ENCODE results near the gene VRTN.

VRTN gene

DNA sequence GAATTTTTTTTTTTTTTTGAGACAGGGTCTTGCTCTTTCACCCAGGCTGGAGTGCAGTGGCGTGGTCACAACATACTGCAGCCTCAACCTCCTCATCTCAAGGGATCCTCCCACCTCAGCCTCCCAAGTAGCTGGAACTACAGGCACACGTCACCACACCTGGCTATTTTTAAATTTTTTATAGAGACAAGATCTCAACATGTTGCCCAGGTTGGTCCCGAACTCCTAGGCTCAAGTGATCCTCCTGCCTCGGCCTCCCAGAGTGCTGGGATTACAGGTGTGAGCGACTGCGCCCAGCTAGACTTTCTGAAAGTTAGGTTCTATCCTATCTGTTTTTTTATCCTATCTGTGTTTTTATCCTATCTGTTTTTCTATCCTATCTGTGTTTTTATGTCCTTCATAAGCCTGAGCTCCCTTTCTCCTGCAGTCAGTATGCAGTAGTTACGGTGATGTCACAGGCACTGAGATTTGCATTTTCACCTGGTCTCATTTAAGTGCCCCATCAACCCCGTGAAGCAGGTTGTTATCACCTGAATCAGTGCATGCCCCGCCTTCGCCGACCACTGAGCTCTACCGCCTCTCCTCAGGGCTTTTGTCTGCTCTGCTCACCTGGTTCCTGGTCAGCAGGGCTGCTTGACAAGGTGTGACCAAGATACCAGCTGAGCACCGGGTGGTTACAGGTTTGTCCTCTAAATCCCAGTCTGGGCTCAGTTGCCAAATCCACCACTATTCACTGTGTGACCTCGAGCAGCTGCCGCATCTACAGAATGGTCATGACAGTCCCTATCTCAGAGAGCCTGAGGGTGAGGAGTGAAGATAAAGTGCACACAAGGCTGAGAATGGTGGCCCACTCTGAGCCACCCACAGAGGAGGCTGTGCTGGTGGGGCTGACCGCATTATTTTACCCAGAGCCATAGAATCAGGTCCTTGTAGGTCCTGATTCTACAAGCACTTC, 44.6 kb downstream of the VRTN start:
- no peak for DNase-seq (ENCODE audit: low read depth in 3 of 3, low spot score in 1 of 3)

DNA sequence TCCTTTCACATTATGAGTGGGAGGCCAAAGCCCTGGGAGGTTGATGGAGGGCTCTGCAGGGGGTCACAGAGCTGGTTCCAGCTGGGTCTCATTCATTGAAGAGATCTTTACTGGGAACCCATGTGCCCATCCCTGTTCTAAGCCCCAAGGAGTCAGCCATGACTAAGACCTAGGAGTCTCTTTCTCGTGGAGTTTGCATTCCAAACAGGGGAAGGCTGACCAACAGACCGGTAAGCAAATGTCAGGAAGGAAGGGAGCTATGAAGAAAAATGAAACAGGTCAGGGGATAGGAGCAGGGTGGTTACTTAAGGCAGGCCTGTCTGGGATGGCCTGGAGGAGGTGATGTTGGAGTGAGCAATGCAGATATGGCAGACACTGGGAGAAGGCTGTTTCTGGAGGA, 46.3 kb downstream of the VRTN start:
- DNase-seq (ENCODE audit: low read depth in 3 of 3, low spot score in 1 of 3): no peak

DNA sequence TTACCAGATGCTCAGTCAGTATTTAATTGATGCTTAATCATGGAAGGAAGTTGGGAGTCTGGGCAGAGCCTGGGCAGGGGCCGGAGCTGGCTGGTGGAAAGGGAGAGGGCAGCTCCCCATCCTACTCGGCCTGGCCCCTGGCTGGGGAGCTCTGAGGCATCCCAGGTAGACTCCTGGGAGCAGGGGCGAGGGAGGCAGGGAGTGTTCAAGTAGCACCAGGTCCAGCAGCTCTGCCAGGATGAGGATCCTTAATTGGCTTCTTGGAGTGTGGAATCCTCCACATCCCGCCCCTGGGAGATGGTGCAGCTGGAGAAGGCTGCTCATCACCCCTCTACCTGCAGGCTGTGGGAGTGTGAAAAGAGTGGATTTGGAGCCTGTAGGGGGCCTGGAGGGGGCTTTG, 46.8 kb downstream of the VRTN start:
- no peak for DNase-seq (ENCODE audit: low read depth in 3 of 3, low spot score in 1 of 3)

GRCh38 chr14:74400031-74400685, 51.9 kb downstream of the VRTN start:
- DNase-seq (ENCODE audit: low read depth in 3 of 3, low spot score in 1 of 3): no peak

GRCh38 chr14:74400919-74401503, 52.7 kb downstream of the VRTN start:
- DNase-seq (ENCODE audit: low read depth in 3 of 3, low spot score in 1 of 3): no peak

- peak; percentile 19 to 34 (median 24) for DNase-seq (ENCODE audit: low read depth in 3 of 3, low spot score in 1 of 3)
Measured at GRCh38 chr14:74401504-74402241, 53.4 kb downstream of the VRTN start.

- DNase-seq (ENCODE audit: low read depth in 3 of 3, low spot score in 1 of 3): no peak
Measured at GRCh38 chr14:74402401-74403251, 54.4 kb downstream of the VRTN start.

DNA sequence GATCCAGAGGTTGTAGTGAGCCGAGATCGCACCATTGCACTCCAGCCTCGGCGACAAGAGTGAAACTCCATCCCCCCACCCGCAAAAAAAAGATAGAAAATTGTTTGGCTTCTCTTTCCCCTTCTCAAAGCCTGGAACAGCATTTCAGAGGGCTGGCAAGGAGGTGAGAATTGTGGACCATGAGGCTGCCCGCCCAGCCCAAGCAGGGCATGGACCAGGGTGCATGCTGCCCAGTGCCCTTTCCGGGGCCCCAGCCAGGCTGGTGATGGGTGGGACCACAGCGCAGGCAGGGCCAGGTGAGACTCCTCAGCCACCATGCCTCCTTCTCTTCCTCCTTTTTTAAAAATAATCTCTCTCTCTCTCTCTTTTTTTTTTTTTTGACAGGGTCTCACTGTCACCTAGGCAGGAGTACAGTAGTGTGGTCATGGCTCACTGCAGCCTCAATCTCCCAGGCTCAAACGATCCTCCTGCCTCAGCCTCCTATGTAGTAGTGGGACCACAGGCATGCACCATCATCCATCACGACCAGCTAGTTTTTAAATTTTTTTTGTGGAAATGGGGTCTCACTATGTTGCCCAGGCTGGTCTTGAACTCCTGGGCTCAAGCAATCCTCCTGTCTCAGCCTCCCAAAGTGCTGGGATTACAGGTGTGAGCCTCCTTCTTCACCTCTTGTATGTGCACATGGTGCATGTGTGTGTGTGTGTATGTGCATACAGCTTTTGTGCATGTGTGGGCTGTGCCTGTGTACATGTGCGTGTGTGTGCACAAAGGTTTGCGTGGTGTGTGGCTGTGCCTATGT, 55.5 kb downstream of the VRTN start:
- no peak for DNase-seq (ENCODE audit: low read depth in 3 of 3, low spot score in 1 of 3)

DNA sequence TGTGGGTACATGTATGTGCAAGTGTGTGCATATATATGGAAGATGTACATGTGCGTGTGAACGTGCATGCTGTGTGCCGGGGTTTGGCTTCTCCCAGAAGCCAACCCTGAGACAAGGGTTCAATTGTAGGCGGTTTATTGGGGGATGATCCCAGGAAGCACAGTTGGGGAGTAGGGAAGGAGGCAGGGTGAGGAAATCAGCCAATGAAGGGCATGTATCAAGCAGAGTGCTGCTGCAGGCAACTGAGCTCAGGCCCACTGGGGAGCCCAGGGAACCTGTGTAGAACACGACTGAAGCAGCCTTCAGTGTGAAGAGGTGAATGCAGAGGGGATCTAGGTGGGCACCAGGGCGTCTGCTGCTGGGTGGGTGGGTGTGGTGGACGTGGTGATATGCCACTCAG, 56.2 kb downstream of the VRTN start:
- no peak for DNase-seq (ENCODE audit: low read depth in 3 of 3, low spot score in 1 of 3)

DNA sequence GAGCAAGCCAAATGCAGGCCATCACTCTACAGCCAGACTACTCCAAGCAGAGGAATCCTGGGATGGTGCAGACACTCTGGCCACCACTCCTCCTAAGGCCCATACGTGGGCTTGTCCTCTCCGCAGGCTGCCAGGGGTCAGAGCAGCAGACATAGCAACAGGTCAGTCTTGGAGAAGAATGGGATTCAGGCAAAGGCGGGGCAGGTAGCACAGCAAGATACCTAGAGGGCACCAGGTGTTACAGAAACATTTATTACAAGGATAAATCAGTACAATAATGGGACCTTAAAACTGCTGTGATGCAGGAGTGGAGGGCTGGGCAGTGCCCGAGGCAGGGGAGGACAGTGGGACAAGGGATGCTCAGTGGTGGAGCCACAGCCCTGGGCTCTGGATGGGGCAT, 57.4 kb downstream of the VRTN start:
- DNase-seq (ENCODE audit: low read depth in 3 of 3, low spot score in 1 of 3): no peak

GRCh38 chr14:74407021-74407800, 58.9 kb downstream of the VRTN start:
- DNase-seq (ENCODE audit: low read depth in 3 of 3, low spot score in 1 of 3): no peak

GRCh38 chr14:74407801-74408154, 59.5 kb downstream of the VRTN start:
- no peak for DNase-seq (ENCODE audit: low read depth in 3 of 3, low spot score in 1 of 3)

DNA sequence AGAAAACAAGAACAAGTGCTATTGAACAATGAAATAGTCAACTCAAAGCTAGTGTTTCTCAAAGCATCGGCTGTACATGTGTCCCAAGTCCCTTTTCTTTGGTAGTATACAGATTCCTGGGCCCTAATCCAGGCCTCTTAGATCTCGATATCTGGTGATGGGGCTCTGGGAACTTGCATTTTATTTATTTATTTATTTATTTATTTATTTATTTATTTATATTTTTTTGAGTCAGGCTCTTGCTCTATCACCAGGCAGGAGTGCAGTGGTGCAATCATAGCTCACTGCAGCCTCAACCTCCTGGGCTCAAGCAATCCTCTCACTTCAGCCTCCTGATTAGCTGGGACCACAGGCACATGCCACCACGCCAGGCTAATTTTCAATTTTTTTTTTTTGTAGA, 60.6 kb downstream of the VRTN start:
- no peak for DNase-seq (ENCODE audit: low read depth in 3 of 3, low spot score in 1 of 3)

DNA sequence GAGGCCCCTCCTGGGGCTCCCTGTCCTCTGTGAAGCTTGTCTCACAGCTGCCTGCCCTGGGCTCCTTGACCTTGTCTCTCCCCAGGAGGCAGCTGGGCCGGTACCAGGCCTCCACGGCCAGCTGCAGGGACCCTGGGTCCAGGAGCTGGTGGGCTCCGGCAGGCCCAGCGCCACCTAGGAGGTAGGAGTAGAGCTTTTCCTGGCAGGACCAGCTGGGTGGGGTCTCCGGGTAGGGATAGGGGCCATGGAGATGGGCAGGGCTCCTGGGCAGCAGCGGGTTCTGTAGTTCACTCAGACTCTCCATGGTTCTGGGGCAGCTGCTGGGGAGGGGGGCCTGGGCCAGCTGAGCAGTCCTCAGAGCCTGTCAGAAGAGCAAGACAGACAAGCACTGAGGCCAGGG, 61.2 kb downstream of the VRTN start:
- DNase-seq (ENCODE audit: low read depth in 3 of 3, low spot score in 1 of 3): no peak
